Spleen (tissue), 11 donors: Measurements from ENCODE around the gene GPX5. TPM values are rescaled to one million over a fixed set of nuclear protein-coding genes. Genes with fewer than 3 reads are reported as not detected.
"Not testable (repeated sequence)": the region's sequence is repeated elsewhere in the genome, so short reads cannot be mapped to it uniquely, and the experiment has no call there.

Source experiments
- DNase-seq: peaks from one replicate; pipeline ENCODE4 v3.0.0-alpha.2; 2020
- H3K27ac ChIP-seq, 8 donors: fragments of 200-600 bp; sonication (generic) in 7 of 8; 1 replicate in 4 of 8; 2 replicates in 4 of 8; pipeline versions ENCODE4 v1.5.0 to v1.8.0; 2016 to 2021; ENCODE audit warnings: inconsistent platforms in 4 of 8, mild to moderate bottlenecking in 4 of 8, moderate library complexity in 1 of 8
- H3K27me3 ChIP-seq, 7 donors: fragments of 200-600 bp; sonication (generic) in 6 of 7; replicated peaks in 1 of 7; 1 replicate in 4 of 7; 2 replicates in 3 of 7; pipeline versions ENCODE4 v1.5.0 to v1.8.0; 2016 to 2021; ENCODE audit warnings: inconsistent platforms in 3 of 7, mild to moderate bottlenecking in 1 of 7
- H3K36me3 ChIP-seq, 6 donors: fragments of 200-600 bp; sonication (generic) in 5 of 6; 1 replicate in 4 of 6; 2 replicates in 2 of 6; pipeline versions ENCODE4 v1.5.0 to v1.8.0; 2016 to 2021; ENCODE audit warnings: inconsistent platforms in 2 of 6
- H3K4me1 ChIP-seq, 6 donors: fragments of 200-600 bp; sonication (generic) in 5 of 6; 1 replicate in 3 of 6; 2 replicates in 3 of 6; pipeline versions ENCODE4 v1.5.0 to v1.8.0; 2016 to 2021; ENCODE audit warnings: inconsistent platforms in 3 of 6
- H3K4me3 ChIP-seq, 8 donors: fragments of 200-600 bp; sonication (generic) in 7 of 8; 1 replicate in 4 of 8; 2 replicates in 4 of 8; pipeline versions ENCODE4 v1.5.0 to v1.8.0; 2016 to 2021; ENCODE audit warnings: inconsistent platforms in 4 of 8, mild to moderate bottlenecking in 4 of 8, moderate library complexity in 2 of 8
- H3K9me3 ChIP-seq, 8 donors: fragments of 200-600 bp; sonication (generic) in 7 of 8; 1 replicate in 4 of 8; 2 replicates in 4 of 8; pipeline versions ENCODE4 v1.5.0 to v1.8.0; 2016 to 2021; ENCODE audit warnings: inconsistent platforms in 4 of 8
- CTCF ChIP-seq, 11 experiments: fragments of 200-600 bp in 7 of 11; fragments of 450-650 bp in 4 of 11; sonication (generic) in 4 of 11; IDR thresholded peaks in 8 of 11; conservative IDR thresholded peaks in 3 of 11; 1 replicate in 7 of 11; 2 replicates in 4 of 11; pipeline versions ENCODE4 v1.4.0 to v1.8.0; 2016 to 2021; ENCODE audit warnings: antibody characterized with exemption in 11 of 11, inconsistent platforms in 4 of 11, mild to moderate bottlenecking in 1 of 11
- POLR2A ChIP-seq, 3 donors: fragments of 450-650 bp; IDR thresholded peaks; one replicate each; pipeline ENCODE4 v1.5.1; 2017; ENCODE audit warnings: antibody characterized with exemption in 3 of 3, mild to moderate bottlenecking in 1 of 3
- POLR2AphosphoS5 ChIP-seq, 3 donors: sonication (generic); formaldehyde crosslinking; IDR thresholded peaks; one replicate each; pipeline ENCODE4 v1.5.1; 2017; ENCODE audit warnings: antibody characterized with exemption in 3 of 3
- WGBS, 5 donors: extraction: QIAGEN DNeasy Blood & Tissue Kit in 3 of 5; methylation state at CpG; one replicate each; pipeline versions ENCODE4 v1.1.5 to v1.1.7; 2013 to 2018; 5-methylcytosine and 5-hydroxymethylcytosine counted together
- intact Hi-C: fragments of 100-400 bp; cut with DNase I; formaldehyde crosslinking; loops from one replicate; pipeline ENCODE4 v1.15.0; 2023; ENCODE audit warnings: low total_unique reads
- polyA plus RNA-seq, 3 donors: library from polyadenylated mRNA; stranded (reverse); fragments of 200-250 nt; gene quantifications; one replicate each; pipeline ENCODE4 v1.2.1, GENCODE V29; 2013
- total RNA-seq, 7 donors: library from RNA; depleted of rRNA in 3 of 7; stranded (reverse); fragments of >200 nt in 3 of 7; fragmentation: NEBNext Ultra II Directional in 4 of 7; extraction: Animal tissue kit (Norgen Biotek cat#: 25700) in 4 of 7; gene quantifications; one replicate each; pipeline versions ENCODE4 v1.1.0 to v1.2.1, GENCODE V29; 2016 to 2021
- donor health status: healthy with polysubstance abuse.
- donor health status: DM: no; HTN: no; CAD: no; lungs with moderate emphysema.
- donor health status: DM: no; HTN: no; CAD: no.
- donor health status: Bipolar disorder and iron deficiency.
- donor health status: healthy.
- donor health status: DM: no; HTN: no; CAD: no.
- donor health status: DM: yes; HTN: yes; CAD: no.

The GPX5 gene
- total and polyA plus RNA-seq, 10 donors: not detected

- no peak for TF ChIP-seq POLR2AphosphoS5 (IDR thresholded peaks at IDR 0.05)
- TF ChIP-seq CTCF (IDR thresholded peaks at IDR 0.05 in 8 of 11, conservative IDR thresholded peaks at IDR 0.05 in 3 of 11): no peak
- TF ChIP-seq POLR2A (IDR thresholded peaks at IDR 0.05): no peak
- WGBS, 5 donors: 6 to 14% (median 10%) methylated on average over 29 to 31 of the region's 31 CpGs
- peak overlapping the region in 1 of 8 donors; percentile 6 for H3K27ac ChIP-seq
- peaks cover 0 to 18% (median 5%) of the 10 kb centered on the region in 6 donors for H3K4me1 ChIP-seq
- peak overlapping the region in 4 of 8 donors; percentile 10 to 62 (median 26) for H3K4me3 ChIP-seq
- DNase-seq: no peak
- H3K9me3 ChIP-seq: peaks cover 0 to 25% (median 5%) of the 10 kb centered on the region in 8 donors
- intact Hi-C loops: no loop called here
- H3K27me3 ChIP-seq: peaks cover 0 to 92% (median 8%) of the 10 kb centered on the region in 7 donors
- no peaks in the 10 kb centered on the region for H3K36me3 ChIP-seq
These were observed 18.2 kb downstream of the GPX5 start for GRCh38 chr6:28543651-28544610.

GRCh38 chr6:28545955-28546354 lies 20.3 kb downstream of the GPX5 start:
- H3K27me3 ChIP-seq: peaks cover 0 to 85% (median 14%) of the 10 kb centered on the region in 7 donors
- no peaks in the 10 kb centered on the region for H3K36me3 ChIP-seq
- no peak for DNase-seq
- H3K4me1 ChIP-seq: peaks cover 0 to 18% (median 5%) of the 10 kb centered on the region in 6 donors
- TF ChIP-seq CTCF (IDR thresholded peaks at IDR 0.05 in 8 of 11, conservative IDR thresholded peaks at IDR 0.05 in 3 of 11) (no peak), POLR2AphosphoS5 (IDR thresholded peaks at IDR 0.05) (no peak), POLR2A (IDR thresholded peaks at IDR 0.05) (no peak)
- peaks cover 0 to 20% (median 2%) of the 10 kb centered on the region in 8 donors for H3K9me3 ChIP-seq
- H3K27ac ChIP-seq: no peak overlapping the region
- intact Hi-C loops: no loop called here
- no peak overlapping the region for H3K4me3 ChIP-seq

GRCh38 chr6:28547003-28547402 lies 21.3 kb downstream of the GPX5 start:
- peaks cover 0 to 12% (median 0%) of the 10 kb centered on the region in 8 donors for H3K9me3 ChIP-seq
- 65 to 80% (median 74%) methylated on average over 3 of the region's 3 CpGs for WGBS, 5 donors
- H3K27me3 ChIP-seq: peaks cover 0 to 75% (median 14%) of the 10 kb centered on the region in 7 donors
- H3K36me3 ChIP-seq, H3K4me3 ChIP-seq, H3K27ac ChIP-seq, DNase-seq, intact Hi-C loops: not testable (repeated sequence)
- H3K4me1 ChIP-seq: peaks cover 0 to 18% (median 5%) of the 10 kb centered on the region in 6 donors

- 59 to 75% (median 61%) methylated on average over 4 of the region's 4 CpGs for WGBS, 5 donors
- peaks cover 0 to 74% (median 23%) of the 10 kb centered on the region in 7 donors for H3K27me3 ChIP-seq
- TF ChIP-seq POLR2AphosphoS5 (IDR thresholded peaks at IDR 0.05): no peak
- peaks cover 0 to 6% (median 0%) of the 10 kb centered on the region in 8 donors for H3K9me3 ChIP-seq
- DNase-seq: no peak
- no peaks in the 10 kb centered on the region for H3K4me1 ChIP-seq
- H3K27ac ChIP-seq: no peak overlapping the region
- intact Hi-C loops: no loop called here
- H3K4me3 ChIP-seq: no peak overlapping the region
- no peaks in the 10 kb centered on the region for H3K36me3 ChIP-seq
These were observed 26.4 kb downstream of the GPX5 start for GRCh38 chr6:28551891-28552666.
